Neural cell (in vitro differentiated cells): ENCODE data around the gene RAI14.

Source experiments
- POLR2AphosphoS5 ChIP-seq: IDR thresholded peaks from 2 replicates; pipeline ENCODE4 v1.6.1; 2012
- RAD21 ChIP-seq: fragments of 450-650 bp; conservative IDR thresholded peaks from 2 replicates; pipeline ENCODE4 v1.6.1; 2014; ENCODE audit warnings: antibody characterized with exemption, mild to moderate bottlenecking, moderate library complexity
- SMC3 ChIP-seq: fragments of 450-650 bp; conservative IDR thresholded peaks from 2 replicates; pipeline ENCODE4 v1.6.1; 2014; ENCODE audit warnings: antibody characterized with exemption, mild to moderate bottlenecking, moderate library complexity; ENCODE audit not compliant: poor library complexity
- TF ChIP-seq, protein P1 (sequence below): fragments of 450-650 bp; IDR thresholded peaks from 2 replicates; pipeline ENCODE4 v1.5.1; 2014; ENCODE audit warnings: antibody characterized with exemption, mild to moderate bottlenecking, moderate library complexity; ENCODE audit not compliant: poor library complexity, severe bottlenecking
- TF ChIP-seq, protein P2 (sequence below): IDR thresholded peaks from 2 replicates; pipeline ENCODE4 v1.6.1; 2012; ENCODE audit warnings: borderline replicate concordance

DNA sequence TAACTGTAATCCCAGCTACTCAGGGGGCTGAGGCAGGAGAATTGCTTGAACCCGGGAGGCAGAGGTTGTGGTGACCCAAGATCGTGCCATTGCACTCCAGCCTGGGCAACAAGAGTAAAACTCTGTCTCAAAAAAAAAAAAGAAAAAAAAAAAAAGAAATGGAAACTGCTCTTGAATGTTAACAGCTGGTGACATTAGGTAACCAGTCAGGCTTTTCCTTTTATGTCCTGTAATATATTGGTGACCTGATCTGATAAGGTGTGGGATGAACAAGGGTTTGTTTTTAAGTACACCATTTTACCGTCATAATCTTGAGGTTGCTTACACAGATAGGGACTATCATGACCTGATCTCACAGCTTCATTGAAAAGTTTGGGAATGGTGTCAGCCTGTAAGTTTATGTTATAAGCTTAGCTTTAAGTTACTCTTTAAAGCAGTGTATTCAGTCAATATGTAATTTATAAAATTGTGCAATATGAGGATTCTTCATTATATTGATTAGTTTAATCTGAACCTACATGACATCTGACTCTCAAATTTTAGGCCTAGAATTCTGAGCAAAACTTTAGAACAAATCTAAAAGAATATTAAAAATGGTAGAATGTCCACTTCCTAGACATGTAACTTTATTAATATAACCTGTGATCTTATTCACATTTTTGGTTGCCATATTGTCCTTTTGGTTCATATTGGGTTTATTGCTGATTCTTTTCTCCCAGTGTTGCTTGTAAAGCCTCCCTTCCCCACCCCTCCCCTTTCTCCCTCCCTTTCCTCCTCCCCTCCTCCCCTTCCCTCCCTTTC lies 41.4 kb downstream of the RAI14 start:
- TF ChIP-seq, protein P1, sequence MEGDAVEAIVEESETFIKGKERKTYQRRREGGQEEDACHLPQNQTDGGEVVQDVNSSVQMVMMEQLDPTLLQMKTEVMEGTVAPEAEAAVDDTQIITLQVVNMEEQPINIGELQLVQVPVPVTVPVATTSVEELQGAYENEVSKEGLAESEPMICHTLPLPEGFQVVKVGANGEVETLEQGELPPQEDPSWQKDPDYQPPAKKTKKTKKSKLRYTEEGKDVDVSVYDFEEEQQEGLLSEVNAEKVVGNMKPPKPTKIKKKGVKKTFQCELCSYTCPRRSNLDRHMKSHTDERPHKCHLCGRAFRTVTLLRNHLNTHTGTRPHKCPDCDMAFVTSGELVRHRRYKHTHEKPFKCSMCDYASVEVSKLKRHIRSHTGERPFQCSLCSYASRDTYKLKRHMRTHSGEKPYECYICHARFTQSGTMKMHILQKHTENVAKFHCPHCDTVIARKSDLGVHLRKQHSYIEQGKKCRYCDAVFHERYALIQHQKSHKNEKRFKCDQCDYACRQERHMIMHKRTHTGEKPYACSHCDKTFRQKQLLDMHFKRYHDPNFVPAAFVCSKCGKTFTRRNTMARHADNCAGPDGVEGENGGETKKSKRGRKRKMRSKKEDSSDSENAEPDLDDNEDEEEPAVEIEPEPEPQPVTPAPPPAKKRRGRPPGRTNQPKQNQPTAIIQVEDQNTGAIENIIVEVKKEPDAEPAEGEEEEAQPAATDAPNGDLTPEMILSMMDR: no peak
- TF ChIP-seq SMC3 (no peak), RAD21 (no peak), POLR2AphosphoS5 (no peak)
- TF ChIP-seq, protein P2, sequence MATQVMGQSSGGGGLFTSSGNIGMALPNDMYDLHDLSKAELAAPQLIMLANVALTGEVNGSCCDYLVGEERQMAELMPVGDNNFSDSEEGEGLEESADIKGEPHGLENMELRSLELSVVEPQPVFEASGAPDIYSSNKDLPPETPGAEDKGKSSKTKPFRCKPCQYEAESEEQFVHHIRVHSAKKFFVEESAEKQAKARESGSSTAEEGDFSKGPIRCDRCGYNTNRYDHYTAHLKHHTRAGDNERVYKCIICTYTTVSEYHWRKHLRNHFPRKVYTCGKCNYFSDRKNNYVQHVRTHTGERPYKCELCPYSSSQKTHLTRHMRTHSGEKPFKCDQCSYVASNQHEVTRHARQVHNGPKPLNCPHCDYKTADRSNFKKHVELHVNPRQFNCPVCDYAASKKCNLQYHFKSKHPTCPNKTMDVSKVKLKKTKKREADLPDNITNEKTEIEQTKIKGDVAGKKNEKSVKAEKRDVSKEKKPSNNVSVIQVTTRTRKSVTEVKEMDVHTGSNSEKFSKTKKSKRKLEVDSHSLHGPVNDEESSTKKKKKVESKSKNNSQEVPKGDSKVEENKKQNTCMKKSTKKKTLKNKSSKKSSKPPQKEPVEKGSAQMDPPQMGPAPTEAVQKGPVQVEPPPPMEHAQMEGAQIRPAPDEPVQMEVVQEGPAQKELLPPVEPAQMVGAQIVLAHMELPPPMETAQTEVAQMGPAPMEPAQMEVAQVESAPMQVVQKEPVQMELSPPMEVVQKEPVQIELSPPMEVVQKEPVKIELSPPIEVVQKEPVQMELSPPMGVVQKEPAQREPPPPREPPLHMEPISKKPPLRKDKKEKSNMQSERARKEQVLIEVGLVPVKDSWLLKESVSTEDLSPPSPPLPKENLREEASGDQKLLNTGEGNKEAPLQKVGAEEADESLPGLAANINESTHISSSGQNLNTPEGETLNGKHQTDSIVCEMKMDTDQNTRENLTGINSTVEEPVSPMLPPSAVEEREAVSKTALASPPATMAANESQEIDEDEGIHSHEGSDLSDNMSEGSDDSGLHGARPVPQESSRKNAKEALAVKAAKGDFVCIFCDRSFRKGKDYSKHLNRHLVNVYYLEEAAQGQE: no peak
